WI38 (cell line): ENCODE data around the gene SHISA7.

ENCODE experiments used
- H3K4me3 ChIP-seq: 2 replicates; pipeline ENCODE4 v1.5.1; 2011; ENCODE audit warnings: low read depth, mild to moderate bottlenecking, control low read depth, low read length
- TF ChIP-seq, protein P1 (sequence below): IDR thresholded peaks from 2 replicates; pipeline ENCODE4 v1.5.1; 2012; ENCODE audit warnings: low read depth, mild to moderate bottlenecking, control low read depth, low read length

Gene SHISA7

DNA sequence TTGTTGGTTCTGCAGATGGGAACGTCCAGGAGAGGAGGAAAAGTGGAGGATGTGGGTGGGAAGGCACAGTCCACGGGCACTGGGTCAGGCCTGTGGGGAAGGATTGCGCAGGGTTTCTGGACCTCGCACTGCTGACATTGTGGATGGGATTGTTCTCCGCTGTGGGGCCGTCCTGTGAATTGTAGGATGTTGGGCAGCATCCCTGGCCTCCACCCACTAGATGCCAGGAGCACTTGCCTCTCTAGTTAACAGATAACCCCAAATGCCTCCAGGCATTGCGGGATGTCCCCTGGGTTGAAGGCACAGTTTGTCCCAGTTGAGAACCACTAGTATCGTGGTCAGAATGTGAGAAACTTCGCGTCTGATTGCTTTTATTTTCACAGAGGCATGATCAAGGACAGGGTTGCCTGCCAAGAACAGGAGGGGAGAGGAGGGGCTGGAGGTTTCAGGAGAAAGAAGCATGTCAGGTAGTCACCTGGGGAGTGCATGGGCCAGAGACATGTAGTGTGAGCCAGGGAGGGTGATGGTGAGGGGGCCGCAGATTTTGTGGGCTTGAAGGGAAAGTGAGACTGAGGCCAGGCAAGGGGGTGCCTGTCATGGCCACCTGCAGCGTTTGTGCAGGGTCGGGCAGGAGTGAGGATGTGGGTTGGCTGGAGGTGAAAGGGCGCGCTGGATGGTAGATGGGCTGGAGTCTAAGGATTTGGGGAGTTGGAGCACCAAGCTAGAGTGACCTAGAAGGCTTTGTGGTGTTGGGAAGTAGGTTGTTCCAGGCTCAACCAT, 36.5 kb upstream of the SHISA7 start:
- TF ChIP-seq, protein P1, sequence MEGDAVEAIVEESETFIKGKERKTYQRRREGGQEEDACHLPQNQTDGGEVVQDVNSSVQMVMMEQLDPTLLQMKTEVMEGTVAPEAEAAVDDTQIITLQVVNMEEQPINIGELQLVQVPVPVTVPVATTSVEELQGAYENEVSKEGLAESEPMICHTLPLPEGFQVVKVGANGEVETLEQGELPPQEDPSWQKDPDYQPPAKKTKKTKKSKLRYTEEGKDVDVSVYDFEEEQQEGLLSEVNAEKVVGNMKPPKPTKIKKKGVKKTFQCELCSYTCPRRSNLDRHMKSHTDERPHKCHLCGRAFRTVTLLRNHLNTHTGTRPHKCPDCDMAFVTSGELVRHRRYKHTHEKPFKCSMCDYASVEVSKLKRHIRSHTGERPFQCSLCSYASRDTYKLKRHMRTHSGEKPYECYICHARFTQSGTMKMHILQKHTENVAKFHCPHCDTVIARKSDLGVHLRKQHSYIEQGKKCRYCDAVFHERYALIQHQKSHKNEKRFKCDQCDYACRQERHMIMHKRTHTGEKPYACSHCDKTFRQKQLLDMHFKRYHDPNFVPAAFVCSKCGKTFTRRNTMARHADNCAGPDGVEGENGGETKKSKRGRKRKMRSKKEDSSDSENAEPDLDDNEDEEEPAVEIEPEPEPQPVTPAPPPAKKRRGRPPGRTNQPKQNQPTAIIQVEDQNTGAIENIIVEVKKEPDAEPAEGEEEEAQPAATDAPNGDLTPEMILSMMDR, result no peak
- no peak overlapping the region for H3K4me3 ChIP-seq

DNA sequence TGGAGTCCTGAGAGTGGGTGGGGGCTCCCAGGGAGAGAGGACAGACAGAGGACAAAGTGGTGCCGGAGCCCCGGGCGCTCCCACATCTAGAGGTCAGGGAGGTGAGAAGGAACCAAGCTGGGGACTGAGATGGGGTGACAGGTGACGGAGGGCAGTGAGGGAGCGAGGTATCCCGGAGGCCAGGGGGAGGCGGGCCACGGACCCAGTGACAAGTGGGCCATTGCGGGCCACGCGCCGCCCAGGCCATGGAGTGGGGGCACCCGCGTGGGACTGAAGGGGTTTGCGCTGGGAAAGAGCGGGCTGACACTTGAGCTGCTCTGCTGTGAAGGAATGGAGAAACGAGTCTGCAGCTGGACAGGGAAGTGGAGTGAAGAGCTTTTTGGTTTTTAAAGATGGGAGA, 35.9 kb upstream of the SHISA7 start:
- TF ChIP-seq, protein P1, result no peak
- H3K4me3 ChIP-seq, result no peak overlapping the region

DNA sequence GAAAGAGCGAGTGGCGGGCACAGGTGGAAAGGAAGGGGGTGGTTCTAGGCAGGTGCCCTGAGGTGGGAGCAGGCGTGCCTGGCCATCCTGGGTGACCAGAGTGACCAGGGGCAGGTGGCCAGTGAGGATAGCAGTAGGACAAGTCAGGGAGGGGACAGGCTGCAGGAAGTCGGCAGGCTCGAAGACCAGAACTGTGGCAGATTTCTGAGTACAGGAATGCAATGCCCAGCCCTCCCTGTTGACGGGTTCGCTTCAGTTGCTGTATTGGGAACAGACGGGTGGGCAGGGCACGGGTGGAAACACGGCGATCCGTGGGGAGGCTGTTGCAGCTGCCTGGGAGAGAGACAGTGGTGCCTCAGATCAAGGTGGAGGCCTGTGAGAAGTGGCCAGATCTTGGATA, 35.3 kb upstream of the SHISA7 start:
- H3K4me3 ChIP-seq, result no peak overlapping the region
- TF ChIP-seq, protein P1, result no peak

DNA sequence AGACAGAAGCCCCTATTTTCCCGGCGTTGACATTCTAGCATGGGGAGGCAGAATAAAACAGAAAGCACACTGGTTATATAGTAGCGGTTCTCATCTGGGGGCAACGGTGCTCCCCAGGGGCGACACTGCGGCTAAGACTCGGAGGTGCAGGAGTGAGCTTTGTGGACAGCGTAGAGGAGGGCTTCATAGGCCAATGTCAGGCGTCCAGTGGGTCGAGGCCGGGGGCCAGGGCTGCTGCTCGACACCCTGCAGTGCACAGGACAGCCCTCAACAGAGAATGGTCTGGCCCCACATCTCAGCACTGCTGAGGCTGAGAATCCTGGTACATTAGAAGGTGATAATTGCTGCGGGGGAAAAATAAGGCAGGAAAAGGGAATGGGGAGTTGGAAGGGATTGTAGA, 34.8 kb upstream of the SHISA7 start:
- TF ChIP-seq, protein P1, result no peak
- H3K4me3 ChIP-seq, result peak overlapping the region; percentile 63

DNA sequence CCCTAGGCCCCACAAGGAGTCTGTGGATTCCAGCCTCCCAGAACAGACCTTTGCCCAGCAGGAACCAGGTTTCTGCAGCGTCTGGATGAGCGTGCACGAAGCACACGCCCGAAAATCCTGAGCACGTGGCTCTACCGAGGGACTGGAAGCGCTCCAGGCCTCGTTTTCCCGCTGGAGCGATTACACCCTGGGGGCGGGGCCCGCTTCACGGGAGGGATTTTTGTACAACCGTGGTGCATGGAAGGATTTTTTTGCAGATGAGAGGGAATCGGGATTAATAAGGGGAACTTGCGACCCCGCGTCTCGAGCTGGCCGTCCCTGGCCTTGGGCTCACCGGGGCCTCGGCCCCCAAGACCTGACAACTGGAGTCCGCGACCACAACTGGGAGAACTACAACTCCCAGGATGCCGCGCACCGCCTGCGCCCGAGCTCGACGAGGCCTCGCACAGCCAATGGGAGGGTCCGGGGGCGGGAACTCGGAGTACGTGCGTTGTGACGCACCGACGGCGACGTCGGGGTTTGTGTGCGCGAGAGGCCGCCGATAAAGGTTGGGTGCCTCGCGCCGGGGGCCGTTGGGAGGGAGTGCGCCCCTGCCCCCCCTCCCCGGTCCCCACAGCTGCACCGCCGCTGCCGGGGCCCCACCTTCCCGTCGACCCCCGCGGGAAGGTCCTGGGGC, 33.1 kb upstream of the SHISA7 start, which contains the start of gene ZNF628:
ZNF628 (plus strand) TSS at position 518 of the 676 bp plus-strand sequence. CDS start 3,294 bp downstream, outside the sequence.
- TF ChIP-seq, protein P1, result no peak
- peak within 1 kb of the TSS; percentile 63 for H3K4me3 ChIP-seq

DNA sequence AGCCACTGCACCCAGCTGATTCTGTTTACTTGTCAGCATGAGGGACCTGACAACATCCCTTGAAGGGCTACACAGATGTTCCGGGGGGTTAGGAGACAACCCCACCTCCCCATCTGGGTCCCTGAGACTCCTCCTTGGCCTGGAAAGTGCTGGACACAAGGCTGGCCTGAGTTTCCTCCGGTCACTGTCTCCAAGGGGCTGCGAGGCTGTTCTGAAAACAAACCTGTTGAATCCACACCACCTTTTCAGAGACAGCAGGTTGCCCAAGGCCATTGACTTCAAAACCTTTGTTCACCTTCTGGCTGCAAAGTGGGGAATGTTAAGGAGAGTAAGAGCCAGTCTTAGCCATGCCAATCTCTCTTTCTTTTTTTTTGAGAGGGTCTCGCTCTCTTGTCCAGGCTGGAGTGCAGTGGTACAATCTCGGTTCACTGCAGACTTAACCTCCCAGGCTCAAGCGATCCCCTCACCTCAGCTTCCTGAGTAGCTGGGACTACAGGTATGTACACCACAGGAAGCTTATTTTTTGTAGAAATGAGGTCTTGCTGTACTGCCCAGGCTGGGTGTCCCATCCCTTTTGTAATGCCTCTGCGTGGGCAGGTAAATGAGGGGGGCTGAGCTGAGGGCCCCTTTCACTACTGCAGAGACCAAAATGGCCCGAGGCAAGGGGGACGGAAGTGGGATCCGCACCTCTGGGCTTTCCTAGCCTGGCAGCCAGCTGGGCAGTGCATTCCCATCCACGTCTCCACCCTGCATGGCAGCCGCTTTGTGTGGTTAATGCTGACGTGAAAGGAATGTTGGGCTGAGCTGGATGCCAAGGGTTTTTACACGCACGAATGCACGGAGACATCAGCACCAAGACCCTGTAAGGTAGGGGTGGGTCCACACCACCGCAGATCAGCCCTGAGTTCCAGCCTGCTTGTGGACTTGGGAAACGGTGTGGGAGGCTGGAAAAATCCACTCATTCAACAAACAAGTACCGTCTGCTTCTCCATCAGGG, 31.5 kb upstream of the SHISA7 start:
- TF ChIP-seq, protein P1, result no peak
- H3K4me3 ChIP-seq, result no peak overlapping the region
